Fibroblast of skin of abdomen (primary cell): ENCODE results near the gene SLC22A23.
A peak's percentile ranks its signal among the peaks of the same experiment; 100 is the strongest.

ENCODE experiments used
- DNase-seq: peaks from one replicate; pipeline ENCODE4 v3.0.0-alpha.2; 2013

Gene SLC22A23

GRCh38 chr6:3366596-3367413, 90.0 kb downstream of the SLC22A23 start:
- DNase-seq: no peak

- DNase-seq: no peak
These were observed 92.5 kb downstream of the SLC22A23 start for GRCh38 chr6:3364391-3364790.

- no peak for DNase-seq
These were observed 93.4 kb downstream of the SLC22A23 start for GRCh38 chr6:3363296-3364025.

GRCh38 chr6:3361312-3362037, 95.4 kb downstream of the SLC22A23 start:
- no peak for DNase-seq

- no peak for DNase-seq
These were observed 96.2 kb downstream of the SLC22A23 start for GRCh38 chr6:3360727-3361045.

- DNase-seq: no peak
These were observed 96.7 kb downstream of the SLC22A23 start for GRCh38 chr6:3359973-3360726.

- DNase-seq: no peak
These were observed 97.6 kb downstream of the SLC22A23 start for GRCh38 chr6:3359101-3359752.

- DNase-seq: no peak
These were observed 98.3 kb downstream of the SLC22A23 start for GRCh38 chr6:3358413-3359100.

GRCh38 chr6:3357678-3358077, 99.2 kb downstream of the SLC22A23 start:
- no peak for DNase-seq

- DNase-seq: no peak
These were observed 99.9 kb downstream of the SLC22A23 start for GRCh38 chr6:3356824-3357420.

GRCh38 chr6:3356056-3356823, 100.6 kb downstream of the SLC22A23 start:
- DNase-seq: peak; percentile 58

GRCh38 chr6:3355358-3356055, 101.3 kb downstream of the SLC22A23 start:
- peak; percentile 20 for DNase-seq

GRCh38 chr6:3355011-3355357, 101.9 kb downstream of the SLC22A23 start:
- DNase-seq: no peak

- no peak for DNase-seq
These were observed 102.9 kb downstream of the SLC22A23 start for GRCh38 chr6:3353939-3354338.

- no peak for DNase-seq
These were observed 103.5 kb downstream of the SLC22A23 start for GRCh38 chr6:3353213-3353903.

GRCh38 chr6:3352678-3353077, 104.2 kb downstream of the SLC22A23 start:
- DNase-seq: no peak

- DNase-seq: no peak
These were observed 104.9 kb downstream of the SLC22A23 start for GRCh38 chr6:3351829-3352524.

GRCh38 chr6:3351105-3351676, 105.7 kb downstream of the SLC22A23 start:
- no peak for DNase-seq
